GM18868 (cell line): ENCODE results near the gene INPP5A.
"Not testable (repeated sequence)": the region's sequence is repeated elsewhere in the genome, so short reads cannot be mapped to it uniquely, and the experiment has no call there.

ENCODE experiments used
- ATAC-seq: cut with Tn5 transposase; IDR thresholded peaks from one replicate; pipeline ENCODE4 v1.9.1; 2021; ENCODE audit warnings: mild to moderate bottlenecking, moderate library complexity; ENCODE audit not compliant: unreplicated experiment

Gene INPP5A

GRCh38 chr10:132772816-132773215 is 235.2 kb downstream of the INPP5A start:
- not testable (repeated sequence) for ATAC-seq

DNA sequence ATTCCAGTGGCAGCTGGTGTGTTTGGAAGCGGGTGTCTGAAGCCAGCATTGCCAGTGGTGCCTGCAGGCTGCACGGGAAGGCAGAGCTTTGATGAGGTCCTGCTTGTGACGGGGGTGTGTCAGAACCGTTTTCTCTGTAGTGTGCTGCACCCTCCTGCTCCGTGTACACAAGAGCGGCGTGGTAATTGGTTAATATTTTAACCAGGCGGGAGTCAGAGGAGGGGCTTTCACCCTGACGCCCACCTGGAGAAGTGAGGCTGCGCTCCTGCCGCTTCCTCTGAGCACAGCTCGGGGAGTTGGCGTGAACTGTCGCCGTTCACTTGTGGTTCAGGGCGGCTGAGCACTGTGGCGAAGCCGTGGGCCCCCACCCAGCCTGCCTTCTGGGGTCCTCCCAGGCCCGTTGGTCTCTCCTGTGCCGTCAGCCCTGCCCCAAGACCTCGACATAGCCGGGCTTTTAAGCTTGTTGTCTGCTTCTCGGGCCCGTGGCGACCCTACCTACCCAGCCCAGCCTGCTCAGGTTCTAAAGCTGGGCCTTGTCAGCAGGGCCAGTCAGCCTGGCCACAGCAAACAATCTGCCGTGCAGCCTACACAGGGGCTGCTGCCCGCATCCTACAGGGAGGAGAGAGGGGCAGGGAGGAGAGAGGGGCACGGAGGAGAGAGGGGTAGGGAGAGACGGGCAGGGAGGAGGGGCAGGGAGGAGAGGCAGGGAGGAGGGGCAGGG is 236.8 kb downstream of the INPP5A start:
- no peak for ATAC-seq

DNA sequence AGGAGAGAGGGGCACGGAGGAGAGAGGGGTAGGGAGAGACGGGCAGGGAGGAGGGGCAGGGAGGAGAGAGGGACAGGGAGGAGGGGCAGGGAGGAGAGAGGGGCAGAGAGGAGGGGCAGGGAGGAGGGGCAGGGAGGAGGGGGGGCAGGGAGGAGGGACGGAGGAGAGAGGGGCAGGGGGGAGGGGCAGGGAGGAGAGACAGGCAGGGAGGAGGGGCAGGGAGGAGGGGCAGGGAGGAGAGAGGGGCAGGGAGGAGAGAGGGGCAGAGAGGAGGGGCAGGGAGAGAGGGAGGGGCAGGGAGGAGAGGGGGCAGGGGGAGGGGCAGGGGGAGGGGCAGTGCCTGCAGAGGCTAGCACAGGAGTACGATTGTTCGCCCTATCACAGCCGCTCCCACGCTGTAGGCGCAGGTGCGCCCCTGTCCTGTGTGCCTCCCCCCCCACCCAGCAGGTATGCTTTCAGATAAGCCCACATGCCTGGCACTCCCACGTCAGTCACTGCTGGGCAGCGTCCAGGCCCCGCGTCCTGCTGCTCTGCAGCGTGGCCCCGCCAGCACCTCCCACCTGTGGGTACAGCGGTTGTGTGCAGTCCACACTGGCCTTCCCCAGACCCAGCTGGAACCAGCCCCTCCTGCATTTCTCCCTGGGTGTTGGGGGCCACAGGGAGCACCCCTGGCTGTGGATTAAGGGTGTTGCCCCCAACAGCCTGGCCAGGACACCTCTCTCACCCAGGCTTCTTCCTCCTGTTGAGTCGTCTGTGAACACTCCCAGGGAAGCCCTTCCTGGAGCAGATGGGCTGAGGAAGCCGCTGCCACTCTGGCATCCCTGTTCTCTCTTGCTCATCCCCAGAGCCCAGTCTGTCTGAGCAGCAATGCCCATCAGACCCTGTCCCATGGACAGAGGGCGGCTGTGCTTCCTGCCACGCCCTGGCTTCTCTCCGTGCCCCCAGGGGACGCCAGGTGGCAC is 237.6 kb downstream of the INPP5A start:
- no peak for ATAC-seq

DNA sequence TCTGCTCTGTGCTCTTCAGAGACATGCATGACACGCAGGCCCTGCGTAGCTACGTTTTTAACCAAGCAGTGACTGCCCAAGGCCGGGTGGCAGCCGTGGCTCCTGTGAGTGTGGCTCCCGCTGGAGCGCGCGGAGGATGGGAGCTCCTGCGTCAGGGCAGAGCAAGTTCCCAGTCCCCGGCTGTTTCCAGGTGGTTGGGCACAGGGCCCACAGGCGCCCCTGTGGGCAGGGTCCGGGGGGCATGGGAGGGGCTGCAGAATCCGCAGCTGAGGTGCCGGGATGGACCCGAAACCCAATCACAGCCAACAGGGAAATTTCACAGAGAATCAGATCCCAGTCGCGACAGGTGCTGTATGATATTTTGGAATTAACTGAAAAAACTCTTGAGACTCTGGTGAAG is 238.6 kb downstream of the INPP5A start:
- no peak for ATAC-seq

GRCh38 chr10:132776821-132777220 is 239.2 kb downstream of the INPP5A start:
- no peak for ATAC-seq

DNA sequence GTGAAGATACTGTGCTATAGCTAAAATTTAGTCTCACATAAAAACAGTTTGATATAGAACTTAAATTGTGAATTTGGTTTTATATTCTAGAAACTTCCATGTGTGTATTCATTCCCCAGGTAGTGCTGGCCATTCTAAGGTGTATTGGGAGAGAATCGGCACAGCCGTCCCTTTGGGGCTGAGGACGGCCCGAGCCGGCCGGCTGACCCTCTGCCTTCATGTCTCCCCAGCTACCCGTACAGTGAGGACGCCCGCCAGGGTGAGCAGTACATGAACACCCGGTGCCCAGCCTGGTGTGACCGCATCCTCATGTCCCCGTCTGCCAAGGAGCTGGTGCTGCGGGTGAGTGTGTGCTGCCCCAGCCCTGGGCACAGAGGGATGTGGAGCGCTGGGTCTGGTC is 239.9 kb downstream of the INPP5A start:
- no peak for ATAC-seq

- ATAC-seq = no peak
Observed at GRCh38 chr10:132779549-132780294, 242.1 kb downstream of the INPP5A start.

- no peak for ATAC-seq
Observed at GRCh38 chr10:132780356-132780755, 242.8 kb downstream of the INPP5A start.

GRCh38 chr10:132781556-132781955 is 244.0 kb downstream of the INPP5A start:
- ATAC-seq = no peak

GRCh38 chr10:132783165-132783939 is 245.8 kb downstream of the INPP5A start:
- no peak for ATAC-seq

DNA sequence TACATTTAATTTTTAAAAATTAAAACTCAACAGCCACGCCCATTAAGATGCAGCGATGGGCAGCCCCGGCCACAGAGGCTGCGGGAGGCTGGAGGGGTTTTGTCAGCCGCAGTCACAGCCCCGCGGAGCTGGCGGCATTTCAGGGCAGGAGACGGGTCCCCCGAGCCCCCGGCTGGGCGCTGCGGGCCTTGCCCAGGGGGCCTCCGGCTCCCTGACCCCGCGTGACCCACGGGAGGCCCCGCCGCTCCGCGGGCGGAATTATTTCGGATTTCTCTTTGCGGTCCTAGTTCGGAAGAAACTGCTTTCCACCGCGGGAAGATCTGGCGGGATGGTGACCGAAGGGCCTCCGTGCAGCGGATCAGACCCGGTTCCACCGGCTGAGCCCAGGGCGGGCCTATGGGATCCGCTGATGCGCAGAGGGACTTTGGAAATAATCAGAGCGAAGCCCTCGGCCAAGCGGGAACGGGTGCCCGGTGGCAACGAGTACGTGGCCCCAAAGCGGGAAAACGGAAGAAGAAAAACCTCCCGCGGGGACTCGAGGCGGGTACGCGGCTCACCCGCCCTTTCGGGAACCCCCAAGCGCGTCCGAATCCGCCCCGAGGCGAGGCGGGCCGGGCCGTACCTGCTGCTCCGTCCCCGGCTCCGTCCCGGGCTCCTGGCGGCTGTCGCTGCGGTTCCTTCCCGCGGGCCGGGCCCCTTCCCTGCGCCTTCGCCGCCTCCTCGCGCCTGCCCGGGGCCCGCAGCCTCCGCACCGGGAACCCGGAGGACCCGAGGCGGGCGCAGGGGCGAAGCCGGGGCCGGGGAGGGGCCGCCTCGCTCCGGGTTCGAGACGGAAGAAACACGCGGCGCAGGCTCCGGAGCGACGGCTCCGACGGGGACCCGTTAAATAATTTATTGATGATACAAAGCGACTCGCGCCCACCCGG is 246.6 kb downstream of the INPP5A start:
- no peak for ATAC-seq

DNA sequence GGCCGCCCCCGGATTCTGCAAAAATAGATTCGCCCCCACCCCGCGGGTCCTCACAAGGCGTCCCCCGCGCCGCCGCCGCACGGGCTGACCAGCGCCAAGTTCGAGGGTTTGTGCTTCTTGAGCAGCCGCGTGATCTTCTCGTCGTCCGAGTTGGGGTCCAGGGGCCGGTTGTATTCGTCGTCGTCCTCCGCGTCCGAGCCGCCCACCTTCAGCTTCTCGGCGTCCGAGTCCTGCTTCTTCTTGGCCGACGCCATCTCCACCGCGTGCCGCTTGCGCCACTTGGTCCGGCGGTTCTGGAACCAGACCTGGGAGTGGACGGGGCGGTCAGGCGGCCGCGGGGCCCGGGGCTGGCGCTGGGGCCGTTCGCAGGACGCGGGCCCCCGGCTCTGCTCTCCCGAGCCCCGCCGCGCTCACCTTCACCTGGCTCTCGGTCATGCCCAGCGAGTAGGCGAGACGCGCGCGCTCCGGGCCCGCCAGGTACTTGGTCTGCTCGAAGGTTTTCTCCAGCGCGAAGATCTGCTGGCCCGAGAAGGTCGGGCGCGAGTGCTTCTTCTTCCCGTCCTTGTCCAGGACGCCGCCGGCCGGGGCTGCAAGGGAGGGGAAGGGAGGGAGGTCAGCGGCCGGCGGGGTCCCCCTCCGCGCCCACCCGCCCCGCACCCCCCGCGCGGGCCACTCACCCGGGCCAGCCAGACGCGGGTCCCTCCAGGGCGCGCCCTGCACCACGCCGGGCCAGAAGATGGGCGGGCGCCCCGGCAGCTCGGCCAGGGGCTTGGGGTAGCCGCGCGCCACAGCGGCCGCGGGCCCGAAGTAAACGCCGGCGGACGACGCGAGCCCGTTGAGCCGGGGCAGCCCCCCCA is 247.5 kb downstream of the INPP5A start:
- ATAC-seq = no peak

DNA sequence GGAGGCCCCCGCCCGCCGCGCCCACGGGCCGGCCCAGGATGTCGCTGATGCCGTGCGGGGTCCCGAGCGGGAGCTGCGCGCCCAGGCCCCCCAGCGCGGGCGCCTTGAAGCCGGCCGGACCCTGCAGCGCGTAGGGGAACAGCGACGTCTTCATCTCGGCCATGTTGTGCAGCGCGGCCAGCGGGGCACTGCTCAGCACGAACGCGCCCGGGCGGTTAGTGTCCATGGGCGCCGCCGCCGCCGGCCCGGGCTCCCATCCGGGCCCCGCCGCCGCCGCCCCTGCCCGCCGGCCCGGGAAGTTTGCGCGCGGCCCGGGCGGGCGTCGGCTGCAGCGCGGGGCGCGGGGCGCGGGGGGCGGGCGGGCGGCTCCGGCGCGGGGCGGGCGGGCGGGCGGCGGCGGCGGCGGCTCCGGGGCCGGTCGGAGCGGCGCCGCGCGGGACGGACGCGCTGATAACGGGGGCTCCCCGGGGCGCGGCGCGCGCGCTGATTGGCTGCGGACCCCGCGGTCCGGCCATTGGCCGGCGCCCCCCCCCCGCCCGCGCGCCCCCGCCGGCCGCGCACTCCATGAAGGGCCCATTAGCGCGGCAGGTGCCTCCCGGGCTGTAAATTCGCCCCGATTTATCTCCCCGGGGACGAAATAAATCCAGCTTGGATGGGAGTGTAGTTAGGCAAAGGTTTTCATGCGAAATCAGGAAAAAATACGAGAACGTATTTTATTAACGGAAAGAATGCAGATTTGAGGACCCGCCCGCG is 248.3 kb downstream of the INPP5A start, which contains the start of gene NKX6-2:
Gene NKX6-2 (minus strand): TSS at position 425 of the 753 bp plus-strand sequence. CDS start 199 bp downstream, at position 226.
- no peak for ATAC-seq

GRCh38 chr10:132786476-132786883 is 248.9 kb downstream of the INPP5A start:
- ATAC-seq = no peak

GRCh38 chr10:132786884-132787494 is 249.4 kb downstream of the INPP5A start:
- ATAC-seq = no peak

DNA sequence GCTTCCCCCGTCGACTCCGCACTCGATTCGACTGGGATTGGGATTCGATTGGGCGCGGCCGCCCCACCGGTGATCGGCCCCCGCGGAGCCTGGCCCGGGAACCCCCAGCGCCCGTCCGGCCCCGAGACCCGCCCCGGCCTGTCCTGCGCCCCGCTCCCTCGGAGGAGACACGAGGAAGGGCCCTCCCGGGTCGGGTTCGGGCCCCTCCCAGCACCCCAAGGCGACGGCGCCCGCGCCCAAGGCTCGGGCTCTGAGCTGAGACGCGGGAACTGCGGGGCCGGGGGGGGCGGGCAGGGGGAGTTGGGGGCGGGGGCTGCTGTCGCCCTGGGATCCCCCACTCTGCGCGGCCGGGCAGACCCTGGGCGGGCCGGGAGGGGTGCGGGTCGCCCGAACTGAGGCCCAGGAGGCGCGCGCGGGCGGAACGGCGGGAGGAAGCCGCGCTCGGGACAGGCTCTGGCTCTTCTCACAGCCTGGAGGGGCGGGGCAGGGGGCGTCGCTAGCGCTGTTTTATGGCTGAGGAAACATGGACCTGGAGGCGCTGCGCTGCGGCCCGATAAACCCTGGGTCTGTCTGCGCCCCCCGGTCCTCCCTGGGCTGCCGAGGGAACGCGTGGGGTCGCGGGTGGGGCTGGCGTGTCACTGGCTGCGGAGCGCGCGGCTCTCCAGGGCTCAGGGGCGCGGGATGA is 250.1 kb downstream of the INPP5A start:
- ATAC-seq = no peak
